Measurements from ENCODE around the gene ELSPBP1.

- TF ChIP-seq CTCF (IDR thresholded peaks at IDR 0.05; ENCODE audit: low read depth, low read length, poor library complexity, severe bottlenecking): no peak
- no peak for TF ChIP-seq EZH2phosphoT487 (IDR thresholded peaks at IDR 0.05; ENCODE audit: borderline replicate concordance, low read length)
These were observed 2.4 kb upstream of the ELSPBP1 start, which contains the start of gene BSPH1 for GRCh38 chr19:47992070-47992469.

Measured in DOHH2 (cell line).